K562 (cell line): ENCODE measurements around the gene STMN3. TPM values are rescaled to one million over a fixed set of nuclear protein-coding genes. Genes with fewer than 3 reads are reported as not detected.

Experiments
- ATAC-seq: fragments of 200-7000 bp; cut with Tn5 transposase; 3 replicates; pipeline ENCODE4 v1.9.1; 2020; ENCODE audit warnings: moderate library complexity
- BruUV-seq: library from RNA; stranded (reverse); fragments of 400-500 nt; replicated peaks from 2 replicates; lab custom pipeline; 2021; lab: Mats Ljungman, UMichigan
- CTCF ChIA-PET: fragments of 300-600 bp; formaldehyde crosslinking; extraction: SDS; loops from one replicate; lab custom pipeline; 2021; ENCODE audit warnings: low intra/inter-chr PET ratio; lab: Yijun Ruan, JAX
- POLR2A ChIA-PET: fragments of 300-600, 350-650 bp; sonication (Branson Sonifier 250); formaldehyde crosslinking; extraction: SDS; loops from one replicate; lab custom pipeline; 2021; ENCODE audit warnings: antibody characterized with exemption, inconsistent platforms; lab: Yijun Ruan, JAX
- DNase-seq, 4 experiments: peaks; one replicate each; pipeline versions ENCODE4 v3.0.0 to v3.0.0-alpha.2; 2011 to 2018; ENCODE audit warnings: low spot score in 3 of 4, mixed read lengths in 3 of 4; ENCODE audit errors: extremely low read depth in 1 of 4
- FAIRE-seq: peaks from 2 replicates; lab custom pipeline; 2011; peaks lifted over from hg19 to GRCh38; lab: Jason Lieb, UNC
- H2AFZ ChIP-seq: 2 replicates; pipeline ENCODE4 v1.6.0; 2011; ENCODE audit warnings: low read depth, low read length, control low read depth, inconsistent platforms
- H3K27ac ChIP-seq: fragments of 200-600 bp; 3 replicates; pipeline ENCODE4 v1.8.0; 2011; ENCODE audit warnings: low read depth, mild to moderate bottlenecking, control low read depth, inconsistent platforms, low read length, moderate library complexity, mixed read lengths; ENCODE audit errors: extremely low read depth
- H3K27me3 ChIP-seq, 2 experiments: fragments of 300-600 bp in 1 of 2; 2 replicates in 1 of 2; 3 replicates in 1 of 2; pipeline versions ENCODE4 v1.6.0 to v1.8.0; 2011; ENCODE audit warnings: inconsistent platforms in 2 of 2, low read length in 2 of 2, mild to moderate bottlenecking in 1 of 2, mixed read lengths in 1 of 2, moderate library complexity in 1 of 2; ENCODE audit not compliant: control insufficient read depth in 2 of 2, insufficient read depth in 2 of 2
- H3K36me3 ChIP-seq: fragments of 300-600 bp; 3 replicates; pipeline ENCODE4 v1.8.0; 2011; ENCODE audit warnings: mild to moderate bottlenecking, low read length, inconsistent platforms; ENCODE audit not compliant: control insufficient read depth, insufficient read depth
- H3K4me1 ChIP-seq, 2 experiments: fragments of 200-600 bp in 1 of 2; replicated peaks in 1 of 2; 2 replicates in 1 of 2; 3 replicates in 1 of 2; pipeline versions ENCODE4 v1.5.1 to v1.8.0; 2011; ENCODE audit warnings: inconsistent platforms in 2 of 2, low read length in 2 of 2, mild to moderate bottlenecking in 1 of 2, mixed read lengths in 1 of 2, moderate library complexity in 1 of 2; ENCODE audit not compliant: control insufficient read depth in 2 of 2, insufficient read depth in 2 of 2
- H3K4me2 ChIP-seq: 2 replicates; pipeline ENCODE4 v1.6.1; 2011; ENCODE audit warnings: low read length, control low read depth, inconsistent platforms, mixed read lengths; ENCODE audit not compliant: insufficient read depth
- H3K4me3 ChIP-seq: fragments of 200-600 bp; sonication (generic), shearing (Covaris generic); 2 replicates; pipeline ENCODE4 v1.5.1; 2016; ENCODE audit warnings: control low read depth, inconsistent platforms
- H3K79me2 ChIP-seq: fragments of 200-600 bp; 3 replicates; pipeline ENCODE4 v1.8.0; 2011; ENCODE audit warnings: low read length, inconsistent platforms; ENCODE audit not compliant: control insufficient read depth, insufficient read depth
- H3K9ac ChIP-seq, 2 experiments: 2 replicates each; pipeline versions ENCODE4 v1.6.0 to v1.6.1; 2011; ENCODE audit warnings: low read depth in 2 of 2, low read length in 2 of 2, control low read depth in 1 of 2, inconsistent platforms in 1 of 2, mild to moderate bottlenecking in 1 of 2, mixed read lengths in 1 of 2; ENCODE audit not compliant: insufficient read depth in 1 of 2
- H3K9me1 ChIP-seq: one replicate; pipeline ENCODE4 v1.6.0; 2011; ENCODE audit warnings: inconsistent platforms, mild to moderate bottlenecking, low read length, moderate library complexity; ENCODE audit not compliant: control insufficient read depth, insufficient read depth
- H3K9me3 ChIP-seq: replicated peaks from 2 replicates; pipeline ENCODE4 v1.5.1; 2011; ENCODE audit warnings: low read depth, low read length, inconsistent platforms; ENCODE audit not compliant: control insufficient read depth, insufficient read depth
- H4K20me1 ChIP-seq: replicated peaks from 2 replicates; pipeline ENCODE4 v1.6.1; 2011; ENCODE audit warnings: low read length, inconsistent platforms, mixed read lengths; ENCODE audit not compliant: control insufficient read depth, insufficient read depth
- CBFB ChIP-seq: sonication (generic); formaldehyde crosslinking; IDR thresholded peaks from 2 replicates; pipeline ENCODE4 v1.4.0; 2020; ENCODE audit warnings: mild to moderate bottlenecking, missing genetic modification reagents
- GATA2 ChIP-seq: sonication (generic); formaldehyde crosslinking; IDR thresholded peaks from 2 replicates; pipeline ENCODE4 v1.4.0; 2020; ENCODE audit warnings: mild to moderate bottlenecking, missing genetic modification reagents
- MTF1 ChIP-seq: fragments of 250-450 bp; sonication (Bioruptor Pico); IDR thresholded peaks from 2 replicates; pipeline ENCODE4 v1.9.0; 2021; ENCODE audit warnings: moderate library complexity, mild to moderate bottlenecking, inconsistent platforms, borderline replicate concordance
- TEAD1 ChIP-seq, 2 experiments: fragments of 450-650 bp in 1 of 2; sonication (generic) in 1 of 2; formaldehyde crosslinking; IDR thresholded peaks; 2 replicates each; pipeline versions ENCODE4 v1.4.0 to v1.8.0; 2020 to 2022; ENCODE audit warnings: mild to moderate bottlenecking in 2 of 2, missing genetic modification reagents in 1 of 2
- ZBTB33 ChIP-seq: sonication (generic); formaldehyde crosslinking; IDR thresholded peaks from 2 replicates; pipeline ENCODE4 v1.8.1; 2023; ENCODE audit warnings: mild to moderate bottlenecking, missing genetic modification reagents
- WGBS: fragments of 100-300 bp; shearing (Covaris generic); methylation state at CpG from one replicate; pipeline ENCODE4 v1.1.6; 2016; ENCODE audit warnings: low coverage, mixed read lengths; ENCODE audit not compliant: insufficient coverage; ENCODE audit errors: missing lambda C conversion rate; 5-methylcytosine and 5-hydroxymethylcytosine counted together
- in situ Hi-C: fragments of 300-500 bp; cut with MboI; formaldehyde crosslinking; loops from 4 replicates; pipeline ENCODE4 v1.15.0; 2018; ENCODE audit warnings: inconsistent platforms, mixed read lengths
- intact Hi-C: fragments of 100-400 bp; cut with micrococcal nuclease; formaldehyde crosslinking; loops from 2 replicates; pipeline ENCODE4 v1.14.2; 2022
- polyA plus RNA-seq, 8 experiments: library from polyadenylated mRNA; depleted of rRNA in 4 of 8; stranded (reverse) in 5 of 8; unstranded in 3 of 8; fragments of >200 nt; fragmentation: Nextera tagmentation in 2 of 8; fragmentation: Illumina TruSeq in 1 of 8; extraction: Ambion mirVana in 2 of 8; extraction: Trizol in 1 of 8; gene quantifications; 2 replicates each; pipeline versions ENCODE4 v1.2.1 to v1.2.3, GENCODE V29; 2011 to 2014; ENCODE audit warnings: inconsistent platforms in 1 of 8, missing spikeins in 1 of 8
- total RNA-seq, 7 experiments: library from RNA; depleted of rRNA in 6 of 7; stranded (reverse); fragments of >200 nt in 6 of 7; fragmentation: Illumina TruSeq in 2 of 7; extraction: Trizol in 2 of 7; gene quantifications; 2 replicates each; pipeline versions ENCODE4 v1.2.1 to v1.2.3, GENCODE V29; 2011 to 2021; ENCODE audit warnings: low replicate concordance in 1 of 7

Gene STMN3
- total and polyA plus RNA-seq, 9 of the 15 experiments (the other 6 are each of a cell fraction or from before 2014, with no cell fraction given), result 0.70 to 65.6 (median 29.4) TPM

GRCh38 chr20:63613863-63614594 is 39.2 kb downstream of the STMN3 start (continued):
- TF ChIP-seq ZBTB33 (CRISPR knock-in tag), result peak; percentile 99

DNA sequence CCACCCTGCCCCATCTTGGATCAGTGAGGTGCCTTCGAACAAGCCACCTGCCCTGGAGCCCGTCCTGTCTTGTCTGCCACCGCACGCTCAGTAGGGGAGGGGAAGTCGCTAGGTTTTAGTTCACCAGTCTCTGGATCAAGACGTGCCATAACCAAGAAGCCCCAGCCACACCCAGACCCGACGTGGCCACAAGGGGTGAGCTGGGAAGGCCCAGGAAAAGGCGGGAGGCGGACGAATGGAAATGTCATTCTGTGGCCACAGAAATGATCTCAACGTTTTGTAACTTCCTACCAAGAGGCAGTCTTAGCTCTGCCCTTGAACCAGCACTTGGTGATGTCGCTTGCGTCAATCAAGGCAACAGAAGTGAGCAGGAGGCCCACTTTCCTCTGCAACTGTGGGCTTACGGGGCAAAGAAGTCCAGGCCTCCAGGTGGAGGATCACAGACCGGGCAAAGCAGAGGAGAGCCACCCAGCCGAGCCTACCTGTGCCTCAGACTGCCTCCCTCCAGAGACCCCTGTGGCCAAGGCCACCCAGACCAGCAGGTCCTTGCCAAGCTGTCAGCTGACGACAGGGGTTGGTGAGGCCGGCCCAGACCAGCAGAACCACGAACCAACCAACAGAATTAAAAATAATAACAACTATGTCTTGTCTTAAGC is 40.8 kb downstream of the STMN3 start:
- in situ Hi-C loops, result no loop called here
- CTCF ChIA-PET, result no interaction called here

More for the DNA sequence above, 40.8 kb downstream of the STMN3 start:
- BruUV-seq, result no TSS peak
- H3K9me1 ChIP-seq, result no peaks in the 10 kb centered on the region
- no peak overlapping the region for H3K4me3 ChIP-seq
- H4K20me1 ChIP-seq, result no peaks in the 10 kb centered on the region
- H3K27me3 ChIP-seq, result no peaks in the 10 kb centered on the region
- H3K9me3 ChIP-seq, result 0 out of 2 replicates have a peak, but pooled peaks cover 2% of the 10 kb centered on the region
- DNase-seq, result no peak
- H3K4me2 ChIP-seq, result no peak overlapping the region
- TF ChIP-seq TEAD1 (CRISPR knock-in tag; IDR thresholded peaks at IDR 0.05), result no peak
- TF ChIP-seq GATA2, result no peak
- TF ChIP-seq MTF1, result no peak
- no peak for TF ChIP-seq CBFB (CRISPR knock-in tag)
- no peak for FAIRE-seq
- peaks cover 0 to 3% of the 10 kb centered on the region in 2 experiments; a peak in 2 of 5 replicates for H3K4me1 ChIP-seq
- intact Hi-C loops, result no loop called here
- H3K79me2 ChIP-seq, result peaks cover 9% of the 10 kb centered on the region
- peak overlapping the region in 1 of 2 experiments; percentile 42; a peak in 2 of 4 replicates for H3K9ac ChIP-seq
- no peak overlapping the region for H2AFZ ChIP-seq
- H3K36me3 ChIP-seq, result peaks cover 24% of the 10 kb centered on the region; the same call in 1 of the 3 replicates
- no peak for ATAC-seq
- POLR2A ChIA-PET, result interaction anchor here (0.8 kb wide), 1 partner anchor 15 kb away, joined by 3 read pairs; the partner anchor contains the start of gene GMEB2
- WGBS, result 72% methylated on average over 20 of the region's 20 CpGs
- H3K27ac ChIP-seq, result no peak overlapping the region
